HepG2 (cell line): ENCODE measurements around the gene NXN. TPM values are rescaled to one million over a fixed set of nuclear protein-coding genes. Genes with fewer than 3 reads are reported as not detected.

Experiments used
- ATAC-seq: fragments of 200-7000 bp; cut with Tn5 transposase; 3 replicates; pipeline ENCODE4 v1.9.1; 2020; ENCODE audit warnings: mild to moderate bottlenecking, moderate library complexity
- BruUV-seq: library from RNA; stranded (reverse); fragments of 400-500 nt; replicated peaks from 2 replicates; lab custom pipeline; 2021; lab: Mats Ljungman, UMichigan
- CTCF ChIA-PET: fragments of 300-600 bp; formaldehyde crosslinking; extraction: SDS; loops from one replicate; lab custom pipeline; 2021; ENCODE audit warnings: low total read pairs, inconsistent platforms, low intra/inter-chr PET ratio; lab: Yijun Ruan, JAX
- POLR2A ChIA-PET: fragments of 350-600 bp; sonication (Branson Sonifier 250); formaldehyde crosslinking; loops from one replicate; lab custom pipeline; 2020; ENCODE audit warnings: antibody characterized with exemption, inconsistent platforms; lab: Yijun Ruan, JAX
- DNase-seq: peaks from one replicate; pipeline ENCODE4 v3.0.0-alpha.2; 2015; ENCODE audit warnings: low spot score
- FAIRE-seq: peaks from 3 replicates; lab custom pipeline; 2011; peaks lifted over from hg19 to GRCh38; lab: Jason Lieb, UNC
- H2AFZ ChIP-seq: one replicate; pipeline ENCODE4 v1.6.1; 2011; ENCODE audit warnings: low read length, inconsistent platforms
- H3K27ac ChIP-seq: fragments of 300-600 bp; 3 replicates; pipeline ENCODE4 v1.8.0; 2011; ENCODE audit warnings: mixed run types, mild to moderate bottlenecking, mixed read lengths, low read length, inconsistent platforms; ENCODE audit not compliant: insufficient read depth; ENCODE audit errors: extremely low read length
- H3K27me3 ChIP-seq, 2 experiments: fragments of 200-600 bp in 1 of 2; 2 replicates in 1 of 2; 3 replicates in 1 of 2; pipeline versions ENCODE4 v1.6.0 to v1.8.0; 2011; ENCODE audit warnings: low read length in 2 of 2, mild to moderate bottlenecking in 2 of 2, moderate library complexity in 2 of 2, inconsistent platforms in 1 of 2; ENCODE audit not compliant: insufficient read depth in 2 of 2, control insufficient read depth in 1 of 2
- H3K36me3 ChIP-seq, 2 experiments: fragments of 200-600 bp in 1 of 2; replicated peaks in 1 of 2; 2 replicates in 1 of 2; 3 replicates in 1 of 2; pipeline versions ENCODE4 v1.5.1 to v1.8.0; 2011; ENCODE audit warnings: low read length in 2 of 2, inconsistent platforms in 1 of 2; ENCODE audit not compliant: insufficient read depth in 2 of 2, control insufficient read depth in 1 of 2
- H3K4me1 ChIP-seq: 2 replicates; pipeline ENCODE4 v1.5.1; 2012; ENCODE audit warnings: low read length, inconsistent platforms; ENCODE audit not compliant: insufficient read depth
- H3K4me2 ChIP-seq: 2 replicates; pipeline ENCODE4 v1.6.0; 2011; ENCODE audit warnings: low read depth, low read length, inconsistent platforms
- H3K4me3 ChIP-seq, 3 experiments: fragments of 200-600 bp in 1 of 3; sonication (generic), shearing (Covaris generic) in 1 of 3; replicated peaks in 1 of 3; 2 replicates each; pipeline ENCODE4 v1.5.1; 2011 to 2016; ENCODE audit warnings: low read length in 3 of 3, inconsistent platforms in 2 of 3, low read depth in 2 of 3, mild to moderate bottlenecking in 2 of 3, control low read depth in 1 of 3, mixed read lengths in 1 of 3; ENCODE audit not compliant: insufficient read depth in 1 of 3
- H3K79me2 ChIP-seq: one replicate; pipeline ENCODE4 v1.6.1; 2011; ENCODE audit warnings: low read length, inconsistent platforms; ENCODE audit not compliant: insufficient read depth
- H3K9ac ChIP-seq: 2 replicates; pipeline ENCODE4 v1.6.0; 2011; ENCODE audit warnings: mild to moderate bottlenecking, low read depth, low read length, inconsistent platforms; ENCODE audit not compliant: insufficient read depth
- H3K9me3 ChIP-seq: 2 replicates; pipeline ENCODE4 v1.5.1; 2012; ENCODE audit warnings: mild to moderate bottlenecking, low read length
- H4K20me1 ChIP-seq: 2 replicates; pipeline ENCODE4 v1.6.0; 2011; ENCODE audit warnings: inconsistent platforms, mild to moderate bottlenecking, low read length, moderate library complexity; ENCODE audit not compliant: insufficient read depth
- ARNT ChIP-seq: fragments of 450-650 bp; IDR thresholded peaks from 2 replicates; pipeline ENCODE4 v1.6.1; 2017
- HBP1 ChIP-seq: IDR thresholded peaks from 2 replicates; pipeline ENCODE4 v1.6.1; 2016; ENCODE audit warnings: low read depth, control low read depth
- KLF15 ChIP-seq: sonication (generic); formaldehyde crosslinking; IDR thresholded peaks from 2 replicates; pipeline ENCODE4 v1.8.1; 2023; ENCODE audit warnings: borderline replicate concordance, mild to moderate bottlenecking, inconsistent platforms, missing genetic modification reagents, mixed read lengths
- MAFK ChIP-seq, 2 experiments: IDR thresholded peaks in 1 of 2; conservative IDR thresholded peaks in 1 of 2; 2 replicates each; pipeline ENCODE4 v1.6.1; 2011; ENCODE audit warnings: improper control_type of control experiment in 2 of 2, low read length in 2 of 2
- PHF21A ChIP-seq: sonication (generic); formaldehyde crosslinking; IDR thresholded peaks from 2 replicates; pipeline ENCODE4 v1.5.0; 2020; ENCODE audit warnings: mild to moderate bottlenecking, missing genetic modification reagents
- TEAD3 ChIP-seq: optimal IDR thresholded peaks from 2 replicates; pipeline ENCODE3; 2016; ENCODE audit warnings: borderline replicate concordance
- ZNF558 ChIP-seq: sonication (generic); formaldehyde crosslinking; IDR thresholded peaks from 2 replicates; pipeline ENCODE4 v1.9.0; 2022; ENCODE audit warnings: mild to moderate bottlenecking, missing genetic modification reagents, borderline replicate concordance
- WGBS: methylation state at CpG from one replicate; pipeline ENCODE4 v1.1.6; 2017; ENCODE audit warnings: low lambda C conversion rate; 5-methylcytosine and 5-hydroxymethylcytosine counted together
- in situ Hi-C: cut with HindIII; loops from 2 replicates; pipeline ENCODE4 v1.10.0; 2017; ENCODE audit warnings: low pct_unique_long_range_greater_than_20kb; ENCODE audit not compliant: extremely low pct_ligation_motif_present
- intact Hi-C: fragments of 100-400 bp; cut with micrococcal nuclease; formaldehyde crosslinking; loops from one replicate; pipeline ENCODE4 v1.10.0; 2022; ENCODE audit not compliant: unreplicated experiment
- polyA plus RNA-seq, 8 experiments: library from polyadenylated mRNA; depleted of rRNA in 3 of 8; stranded (reverse) in 7 of 8; unstranded in 1 of 8; fragments of >200 nt; fragmentation: Illumina TruSeq in 4 of 8; extraction: Trizol in 4 of 8; gene quantifications; 2 replicates each; pipeline versions ENCODE4 v1.2.1 to v1.2.3, GENCODE V29; 2011 to 2016; ENCODE audit warnings: low read depth in 4 of 8, missing spikeins in 1 of 8, mixed read lengths in 1 of 8; ENCODE audit not compliant: insufficient read depth in 1 of 8
- total RNA-seq, 5 experiments: library from RNA; depleted of rRNA; stranded (reverse); fragments of >200 nt; fragmentation: Illumina TruSeq; extraction: Trizol; gene quantifications; 2 replicates each; pipeline ENCODE4 v1.2.3, GENCODE V29; 2016; ENCODE audit warnings: low read depth in 1 of 5

The NXN gene
- total and polyA plus RNA-seq, 2 of the 13 experiments (the other 11 are each of a cell fraction or from before 2014, with no cell fraction given), result 22.2 to 24.3 TPM

- Histone ChIP-seq H4K20me1 (no peaks in the 10 kb centered on the region), H3K27me3 (no peaks in the 10 kb centered on the region), H3K4me3 (no peak overlapping the region), H3K36me3 (peaks cover 0 to 7% of the 10 kb centered on the region in 2 experiments; a peak in 2 of 5 replicates), H3K9ac (no peak overlapping the region), H3K79me2 (no peaks in the 10 kb centered on the region), H3K27ac (no peak overlapping the region), H3K4me1 (no peaks in the 10 kb centered on the region), H3K4me2 (no peak overlapping the region), H3K9me3 (no peaks in the 10 kb centered on the region), H2AFZ (no peak overlapping the region)
- in situ Hi-C loops, result no loop called here
- FAIRE-seq, result no peak
- CTCF ChIA-PET, result no interaction called here
- BruUV-seq, result no TSS peak
- POLR2A ChIA-PET, result interaction anchor here (0.6 kb wide), 1 partner anchor 60 kb away, joined by 3 read pairs; no protein-coding TSS in a partner anchor
- WGBS, result 91% methylated on average over 29 of the region's 30 CpGs
- DNase-seq, result no peak
- intact Hi-C loops, result no loop called here
- TF ChIP-seq TEAD3 (CRISPR knock-in tag), result no peak
- TF ChIP-seq MAFK (conservative IDR thresholded peaks at IDR 0.05 in 1 of 2, IDR thresholded peaks at IDR 0.05 in 1 of 2; ENCODE audit: low read length in 2 of 2), result peak in 1 of 2 experiments; percentile 27; a peak in 2 of 4 replicates
- TF ChIP-seq, all 625 proteins: peak for 1
- no peak for ATAC-seq
Observed at GRCh38 chr17:869567-870525, 109.7 kb downstream of the NXN start.

GRCh38 chr17:869086-869485 is 110.5 kb downstream of the NXN start:
- no TSS peak for BruUV-seq
- intact Hi-C loops, result no loop called here
- no peaks in the 10 kb centered on the region for H3K27me3 ChIP-seq
- H3K4me3 ChIP-seq, result no peak overlapping the region
- H3K27ac ChIP-seq, result no peak overlapping the region
- H3K79me2 ChIP-seq, result no peaks in the 10 kb centered on the region
- H2AFZ ChIP-seq, result no peak overlapping the region
- ATAC-seq (no peak), DNase-seq (no peak), FAIRE-seq (no peak)
- H3K36me3 ChIP-seq, result peaks cover 0 to 7% of the 10 kb centered on the region in 2 experiments; a peak in 2 of 5 replicates
- TF ChIP-seq ARNT, result no peak
- TF ChIP-seq HBP1, result no peak
- TF ChIP-seq PHF21A (CRISPR knock-in tag), result no peak
- TF ChIP-seq ZNF558 (CRISPR knock-in tag), result no peak
- no peak for TF ChIP-seq KLF15
- ChIA-PET POLR2A (no interaction called here), CTCF (no interaction called here)
- no peaks in the 10 kb centered on the region for H3K9me3 ChIP-seq
- WGBS, result 79% methylated on average over 7 of the region's 7 CpGs
- no peak overlapping the region for H3K4me2 ChIP-seq
- in situ Hi-C loops, result no loop called here
- no peaks in the 10 kb centered on the region for H3K4me1 ChIP-seq
- H3K9ac ChIP-seq, result no peak overlapping the region
- H4K20me1 ChIP-seq, result no peaks in the 10 kb centered on the region
